GM18907 (cell line): Measurements from ENCODE around the gene FRG2B.
"Not testable (repeated sequence)": the region's sequence is repeated elsewhere in the genome, so short reads cannot be mapped to it uniquely, and the experiment has no call there.

Experiments
- ATAC-seq: cut with Tn5 transposase; IDR thresholded peaks from one replicate; pipeline ENCODE4 v1.9.1; 2021; ENCODE audit warnings: mild to moderate bottlenecking, moderate library complexity; ENCODE audit not compliant: unreplicated experiment

Gene FRG2B

GRCh38 chr10:133600657-133601056, 25.9 kb downstream of the FRG2B start:
- no peak for ATAC-seq

- not testable (repeated sequence) for ATAC-seq
Observed at GRCh38 chr10:133599869-133600268, 26.7 kb downstream of the FRG2B start.

GRCh38 chr10:133592716-133593115, 33.9 kb downstream of the FRG2B start:
- ATAC-seq = no peak

DNA sequence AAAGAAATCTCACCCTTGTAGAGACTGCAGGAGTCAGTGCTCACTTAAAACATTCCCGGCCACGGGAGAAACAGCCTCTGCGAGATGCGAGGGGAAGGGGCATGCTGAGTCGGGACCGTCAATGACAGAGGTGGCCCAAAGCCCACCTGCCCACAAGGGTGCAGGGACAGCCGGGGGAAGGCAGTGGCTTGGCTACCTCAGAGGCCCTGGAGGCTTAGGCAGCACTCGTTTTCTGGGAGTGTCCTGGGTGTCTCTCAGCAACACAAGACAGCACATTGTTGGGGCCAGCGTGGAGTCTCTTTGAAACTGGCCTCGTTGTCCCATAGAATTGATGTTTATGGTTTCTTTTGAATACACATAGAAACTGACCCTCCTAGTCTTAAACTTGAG, 35.6 kb downstream of the FRG2B start:
- ATAC-seq = no peak

DNA sequence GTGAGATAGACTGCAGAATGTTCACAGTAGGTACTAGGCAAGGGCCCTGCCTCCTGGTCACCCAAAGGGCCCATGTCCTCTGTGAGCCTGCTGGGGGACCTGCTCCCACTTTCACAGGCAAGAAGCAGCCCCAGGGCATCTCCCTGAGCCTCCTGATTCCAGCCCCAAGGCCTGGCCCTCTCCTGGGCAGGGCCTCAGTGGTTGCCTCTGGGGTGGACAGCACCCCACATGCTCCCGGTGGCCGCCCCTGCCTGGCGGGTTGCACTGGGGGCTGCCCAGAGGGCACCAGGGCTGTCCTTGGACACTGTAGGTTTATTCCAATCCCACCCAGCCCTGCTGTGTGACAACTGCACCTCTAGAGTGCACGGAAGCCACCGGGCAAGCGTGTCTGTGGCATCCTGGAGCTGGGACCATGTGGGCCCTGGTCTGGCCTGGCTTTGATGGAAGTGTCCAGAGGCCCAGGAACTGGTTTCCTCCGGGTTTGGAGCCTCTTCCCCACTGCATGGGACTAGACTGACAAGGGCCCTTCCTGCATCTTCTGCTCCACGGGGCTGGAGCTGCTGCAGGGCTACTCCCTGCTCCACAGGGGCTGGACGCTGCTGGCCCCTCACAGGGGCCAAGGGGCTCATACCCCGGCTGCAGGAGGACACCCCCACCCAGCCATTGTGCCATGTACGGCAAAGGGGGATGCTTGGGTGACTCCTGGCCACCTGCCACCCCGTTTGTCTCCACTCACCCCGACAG, 36.2 kb downstream of the FRG2B start:
- ATAC-seq = no peak

DNA sequence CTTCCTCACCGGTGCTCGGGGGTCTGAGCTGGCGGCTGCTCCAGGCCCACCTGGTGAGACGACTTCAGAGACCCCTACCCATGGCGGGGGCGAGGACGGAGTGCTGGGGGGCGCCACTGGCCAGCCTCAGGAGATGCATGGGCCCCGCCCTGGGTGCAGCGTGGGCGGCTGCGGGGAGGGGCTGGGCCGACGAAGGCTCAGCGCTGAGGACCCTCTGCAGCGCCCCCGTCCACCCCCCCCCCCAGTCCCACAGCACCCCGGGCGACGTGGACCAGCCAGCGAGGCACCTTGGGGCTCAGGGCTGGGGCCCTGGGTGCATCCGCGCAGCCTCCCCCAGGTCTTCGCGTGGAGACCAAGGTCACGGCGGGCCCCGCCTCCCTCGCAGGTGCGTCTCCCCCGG, 49.6 kb downstream of the FRG2B start:
- not testable (repeated sequence) for ATAC-seq
